GM23338 (cell line): Measurements from ENCODE around the gene MT4.

Source experiments
- CREB1 ChIP-seq: fragments of 250-450 bp; sonication (Bioruptor Pico); IDR thresholded peaks from 2 replicates; pipeline ENCODE4 v1.5.0; 2020; ENCODE audit warnings: low read depth, mild to moderate bottlenecking, moderate library complexity
- EZH2 ChIP-seq: fragments of 200-600 bp; sonication (generic); IDR thresholded peaks from one replicate; pipeline ENCODE4 v1.8.0; 2017; ENCODE audit warnings: antibody characterized with exemption, mild to moderate bottlenecking, low read depth; ENCODE audit not compliant: unreplicated experiment
- EZH2phosphoT487 ChIP-seq: fragments of 200-600 bp; sonication (generic); IDR thresholded peaks from one replicate; pipeline ENCODE4 v1.8.1; 2018; ENCODE audit warnings: antibody characterized with exemption; ENCODE audit not compliant: unreplicated experiment
- JUNB ChIP-seq: IDR thresholded peaks from one replicate; pipeline ENCODE4 v1.6.1; 2016; ENCODE audit warnings: antibody characterized with exemption; ENCODE audit not compliant: unreplicated experiment
- NANOG ChIP-seq: IDR thresholded peaks from 2 replicates; pipeline ENCODE4 v1.6.1; 2016; ENCODE audit warnings: antibody characterized with exemption, borderline replicate concordance
- POLR2AphosphoS5 ChIP-seq: IDR thresholded peaks from 2 replicates; pipeline ENCODE4 v1.6.1; 2016; ENCODE audit warnings: antibody characterized with exemption, low read depth
- STAT1 ChIP-seq: IDR thresholded peaks from one replicate; pipeline ENCODE4 v1.6.1; 2016; ENCODE audit warnings: antibody characterized with exemption; ENCODE audit not compliant: unreplicated experiment
- ZNF114 ChIP-seq: fragments of 250-450 bp; sonication (Bioruptor Pico); IDR thresholded peaks from 2 replicates; pipeline ENCODE4 v1.5.0; 2020; ENCODE audit warnings: mild to moderate bottlenecking, moderate library complexity
- ZNF331 ChIP-seq: fragments of 250-450 bp; sonication (Bioruptor Pico); IDR thresholded peaks from 2 replicates; pipeline ENCODE4 v1.5.0; 2020; ENCODE audit warnings: low read depth, mild to moderate bottlenecking, moderate library complexity
- TF ChIP-seq, protein P1 (sequence below): IDR thresholded peaks from one replicate; pipeline ENCODE4 v1.6.1; 2018; ENCODE audit warnings: antibody characterized with exemption; ENCODE audit not compliant: unreplicated experiment
- TF ChIP-seq, protein P2 (sequence below), 2 experiments: fragments of 200-600 bp in 1 of 2; sonication (generic) in 1 of 2; conservative IDR thresholded peaks; 2 replicates each; pipeline versions ENCODE4 v1.5.1 to v1.6.1; 2016 to 2017; ENCODE audit warnings: antibody characterized with exemption in 2 of 2, low read depth in 2 of 2, mild to moderate bottlenecking in 2 of 2, moderate library complexity in 1 of 2
- TF ChIP-seq, protein P3 (sequence below): fragments of 250-450 bp; sonication (Bioruptor Pico); IDR thresholded peaks from 2 replicates; pipeline ENCODE4 v1.5.0; 2020; ENCODE audit warnings: mild to moderate bottlenecking, moderate library complexity
- TF ChIP-seq, protein P4 (sequence below): IDR thresholded peaks from 2 replicates; pipeline ENCODE4 v1.6.1; 2016; ENCODE audit warnings: antibody characterized with exemption

DNA sequence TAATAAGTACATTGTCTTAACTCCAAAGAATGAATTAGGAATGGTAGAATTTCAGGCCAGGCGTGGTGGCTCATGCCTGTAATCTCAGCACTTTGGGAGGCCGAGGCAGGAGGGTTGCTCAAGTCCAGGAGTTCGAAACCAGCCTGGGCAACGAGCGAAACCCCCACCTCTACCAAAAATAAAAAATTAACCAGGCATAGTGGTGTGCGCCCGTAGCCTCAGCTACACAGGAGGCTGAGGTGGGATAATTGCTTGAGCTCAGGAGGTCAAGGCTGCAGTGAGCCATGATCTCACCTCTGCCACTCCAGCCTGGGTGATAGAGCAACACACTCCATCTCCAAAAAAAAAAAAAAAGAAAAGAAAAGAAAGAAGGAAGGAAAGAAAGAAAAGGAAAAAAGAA, 26.5 kb upstream of the MT4 start:
- TF ChIP-seq, protein P1, sequence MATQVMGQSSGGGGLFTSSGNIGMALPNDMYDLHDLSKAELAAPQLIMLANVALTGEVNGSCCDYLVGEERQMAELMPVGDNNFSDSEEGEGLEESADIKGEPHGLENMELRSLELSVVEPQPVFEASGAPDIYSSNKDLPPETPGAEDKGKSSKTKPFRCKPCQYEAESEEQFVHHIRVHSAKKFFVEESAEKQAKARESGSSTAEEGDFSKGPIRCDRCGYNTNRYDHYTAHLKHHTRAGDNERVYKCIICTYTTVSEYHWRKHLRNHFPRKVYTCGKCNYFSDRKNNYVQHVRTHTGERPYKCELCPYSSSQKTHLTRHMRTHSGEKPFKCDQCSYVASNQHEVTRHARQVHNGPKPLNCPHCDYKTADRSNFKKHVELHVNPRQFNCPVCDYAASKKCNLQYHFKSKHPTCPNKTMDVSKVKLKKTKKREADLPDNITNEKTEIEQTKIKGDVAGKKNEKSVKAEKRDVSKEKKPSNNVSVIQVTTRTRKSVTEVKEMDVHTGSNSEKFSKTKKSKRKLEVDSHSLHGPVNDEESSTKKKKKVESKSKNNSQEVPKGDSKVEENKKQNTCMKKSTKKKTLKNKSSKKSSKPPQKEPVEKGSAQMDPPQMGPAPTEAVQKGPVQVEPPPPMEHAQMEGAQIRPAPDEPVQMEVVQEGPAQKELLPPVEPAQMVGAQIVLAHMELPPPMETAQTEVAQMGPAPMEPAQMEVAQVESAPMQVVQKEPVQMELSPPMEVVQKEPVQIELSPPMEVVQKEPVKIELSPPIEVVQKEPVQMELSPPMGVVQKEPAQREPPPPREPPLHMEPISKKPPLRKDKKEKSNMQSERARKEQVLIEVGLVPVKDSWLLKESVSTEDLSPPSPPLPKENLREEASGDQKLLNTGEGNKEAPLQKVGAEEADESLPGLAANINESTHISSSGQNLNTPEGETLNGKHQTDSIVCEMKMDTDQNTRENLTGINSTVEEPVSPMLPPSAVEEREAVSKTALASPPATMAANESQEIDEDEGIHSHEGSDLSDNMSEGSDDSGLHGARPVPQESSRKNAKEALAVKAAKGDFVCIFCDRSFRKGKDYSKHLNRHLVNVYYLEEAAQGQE = no peak
- TF ChIP-seq, protein P2, sequence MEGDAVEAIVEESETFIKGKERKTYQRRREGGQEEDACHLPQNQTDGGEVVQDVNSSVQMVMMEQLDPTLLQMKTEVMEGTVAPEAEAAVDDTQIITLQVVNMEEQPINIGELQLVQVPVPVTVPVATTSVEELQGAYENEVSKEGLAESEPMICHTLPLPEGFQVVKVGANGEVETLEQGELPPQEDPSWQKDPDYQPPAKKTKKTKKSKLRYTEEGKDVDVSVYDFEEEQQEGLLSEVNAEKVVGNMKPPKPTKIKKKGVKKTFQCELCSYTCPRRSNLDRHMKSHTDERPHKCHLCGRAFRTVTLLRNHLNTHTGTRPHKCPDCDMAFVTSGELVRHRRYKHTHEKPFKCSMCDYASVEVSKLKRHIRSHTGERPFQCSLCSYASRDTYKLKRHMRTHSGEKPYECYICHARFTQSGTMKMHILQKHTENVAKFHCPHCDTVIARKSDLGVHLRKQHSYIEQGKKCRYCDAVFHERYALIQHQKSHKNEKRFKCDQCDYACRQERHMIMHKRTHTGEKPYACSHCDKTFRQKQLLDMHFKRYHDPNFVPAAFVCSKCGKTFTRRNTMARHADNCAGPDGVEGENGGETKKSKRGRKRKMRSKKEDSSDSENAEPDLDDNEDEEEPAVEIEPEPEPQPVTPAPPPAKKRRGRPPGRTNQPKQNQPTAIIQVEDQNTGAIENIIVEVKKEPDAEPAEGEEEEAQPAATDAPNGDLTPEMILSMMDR (conservative IDR thresholded peaks at IDR 0.05; ENCODE audit: low read depth in 2 of 2) = no peak
- TF ChIP-seq JUNB (no peak), EZH2phosphoT487 (no peak), POLR2AphosphoS5 (no peak), STAT1 (no peak), EZH2 (no peak), CREB1 (CRISPR knock-in tag) (no peak), ZNF114 (no peak), ZNF331 (CRISPR knock-in tag) (no peak), NANOG (no peak)
- TF ChIP-seq, protein P3, sequence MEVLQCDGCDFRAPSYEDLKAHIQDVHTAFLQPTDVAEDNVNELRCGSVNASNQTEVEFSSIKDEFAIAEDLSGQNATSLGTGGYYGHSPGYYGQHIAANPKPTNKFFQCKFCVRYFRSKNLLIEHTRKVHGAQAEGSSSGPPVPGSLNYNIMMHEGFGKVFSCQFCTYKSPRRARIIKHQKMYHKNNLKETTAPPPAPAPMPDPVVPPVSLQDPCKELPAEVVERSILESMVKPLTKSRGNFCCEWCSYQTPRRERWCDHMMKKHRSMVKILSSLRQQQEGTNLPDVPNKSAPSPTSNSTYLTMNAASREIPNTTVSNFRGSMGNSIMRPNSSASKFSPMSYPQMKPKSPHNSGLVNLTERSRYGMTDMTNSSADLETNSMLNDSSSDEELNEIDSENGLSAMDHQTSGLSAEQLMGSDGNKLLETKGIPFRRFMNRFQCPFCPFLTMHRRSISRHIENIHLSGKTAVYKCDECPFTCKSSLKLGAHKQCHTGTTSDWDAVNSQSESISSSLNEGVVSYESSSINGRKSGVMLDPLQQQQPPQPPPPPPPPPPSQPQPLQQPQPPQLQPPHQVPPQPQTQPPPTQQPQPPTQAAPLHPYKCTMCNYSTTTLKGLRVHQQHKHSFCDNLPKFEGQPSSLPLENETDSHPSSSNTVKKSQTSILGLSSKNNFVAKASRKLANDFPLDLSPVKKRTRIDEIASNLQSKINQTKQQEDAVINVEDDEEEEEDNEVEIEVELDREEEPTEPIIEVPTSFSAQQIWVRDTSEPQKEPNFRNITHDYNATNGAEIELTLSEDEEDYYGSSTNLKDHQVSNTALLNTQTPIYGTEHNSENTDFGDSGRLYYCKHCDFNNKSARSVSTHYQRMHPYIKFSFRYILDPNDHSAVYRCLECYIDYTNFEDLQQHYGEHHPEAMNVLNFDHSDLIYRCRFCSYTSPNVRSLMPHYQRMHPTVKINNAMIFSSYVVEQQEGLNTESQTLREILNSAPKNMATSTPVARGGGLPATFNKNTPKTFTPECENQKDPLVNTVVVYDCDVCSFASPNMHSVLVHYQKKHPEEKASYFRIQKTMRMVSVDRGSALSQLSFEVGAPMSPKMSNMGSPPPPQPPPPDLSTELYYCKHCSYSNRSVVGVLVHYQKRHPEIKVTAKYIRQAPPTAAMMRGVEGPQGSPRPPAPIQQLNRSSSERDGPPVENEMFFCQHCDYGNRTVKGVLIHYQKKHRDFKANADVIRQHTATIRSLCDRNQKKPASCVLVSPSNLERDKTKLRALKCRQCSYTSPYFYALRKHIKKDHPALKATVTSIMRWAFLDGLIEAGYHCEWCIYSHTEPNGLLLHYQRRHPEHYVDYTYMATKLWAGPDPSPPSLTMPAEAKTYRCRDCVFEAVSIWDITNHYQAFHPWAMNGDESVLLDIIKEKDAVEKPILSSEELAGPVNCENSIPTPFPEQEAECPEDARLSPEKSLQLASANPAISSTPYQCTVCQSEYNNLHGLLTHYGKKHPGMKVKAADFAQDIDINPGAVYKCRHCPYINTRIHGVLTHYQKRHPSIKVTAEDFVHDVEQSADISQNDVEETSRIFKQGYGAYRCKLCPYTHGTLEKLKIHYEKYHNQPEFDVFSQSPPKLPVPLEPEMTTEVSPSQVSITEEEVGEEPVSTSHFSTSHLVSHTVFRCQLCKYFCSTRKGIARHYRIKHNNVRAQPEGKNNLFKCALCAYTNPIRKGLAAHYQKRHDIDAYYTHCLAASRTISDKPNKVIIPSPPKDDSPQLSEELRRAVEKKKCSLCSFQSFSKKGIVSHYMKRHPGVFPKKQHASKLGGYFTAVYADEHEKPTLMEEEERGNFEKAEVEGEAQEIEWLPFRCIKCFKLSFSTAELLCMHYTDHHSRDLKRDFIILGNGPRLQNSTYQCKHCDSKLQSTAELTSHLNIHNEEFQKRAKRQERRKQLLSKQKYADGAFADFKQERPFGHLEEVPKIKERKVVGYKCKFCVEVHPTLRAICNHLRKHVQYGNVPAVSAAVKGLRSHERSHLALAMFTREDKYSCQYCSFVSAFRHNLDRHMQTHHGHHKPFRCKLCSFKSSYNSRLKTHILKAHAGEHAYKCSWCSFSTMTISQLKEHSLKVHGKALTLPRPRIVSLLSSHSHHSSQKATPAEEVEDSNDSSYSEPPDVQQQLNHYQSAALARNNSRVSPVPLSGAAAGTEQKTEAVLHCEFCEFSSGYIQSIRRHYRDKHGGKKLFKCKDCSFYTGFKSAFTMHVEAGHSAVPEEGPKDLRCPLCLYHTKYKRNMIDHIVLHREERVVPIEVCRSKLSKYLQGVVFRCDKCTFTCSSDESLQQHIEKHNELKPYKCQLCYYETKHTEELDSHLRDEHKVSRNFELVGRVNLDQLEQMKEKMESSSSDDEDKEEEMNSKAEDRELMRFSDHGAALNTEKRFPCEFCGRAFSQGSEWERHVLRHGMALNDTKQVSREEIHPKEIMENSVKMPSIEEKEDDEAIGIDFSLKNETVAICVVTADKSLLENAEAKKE = no peak
- TF ChIP-seq, protein P4, sequence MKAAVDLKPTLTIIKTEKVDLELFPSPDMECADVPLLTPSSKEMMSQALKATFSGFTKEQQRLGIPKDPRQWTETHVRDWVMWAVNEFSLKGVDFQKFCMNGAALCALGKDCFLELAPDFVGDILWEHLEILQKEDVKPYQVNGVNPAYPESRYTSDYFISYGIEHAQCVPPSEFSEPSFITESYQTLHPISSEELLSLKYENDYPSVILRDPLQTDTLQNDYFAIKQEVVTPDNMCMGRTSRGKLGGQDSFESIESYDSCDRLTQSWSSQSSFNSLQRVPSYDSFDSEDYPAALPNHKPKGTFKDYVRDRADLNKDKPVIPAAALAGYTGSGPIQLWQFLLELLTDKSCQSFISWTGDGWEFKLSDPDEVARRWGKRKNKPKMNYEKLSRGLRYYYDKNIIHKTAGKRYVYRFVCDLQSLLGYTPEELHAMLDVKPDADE = no peak
